ENCODE results near the gene SLC8A2.

The SLC8A2 gene

DNA sequence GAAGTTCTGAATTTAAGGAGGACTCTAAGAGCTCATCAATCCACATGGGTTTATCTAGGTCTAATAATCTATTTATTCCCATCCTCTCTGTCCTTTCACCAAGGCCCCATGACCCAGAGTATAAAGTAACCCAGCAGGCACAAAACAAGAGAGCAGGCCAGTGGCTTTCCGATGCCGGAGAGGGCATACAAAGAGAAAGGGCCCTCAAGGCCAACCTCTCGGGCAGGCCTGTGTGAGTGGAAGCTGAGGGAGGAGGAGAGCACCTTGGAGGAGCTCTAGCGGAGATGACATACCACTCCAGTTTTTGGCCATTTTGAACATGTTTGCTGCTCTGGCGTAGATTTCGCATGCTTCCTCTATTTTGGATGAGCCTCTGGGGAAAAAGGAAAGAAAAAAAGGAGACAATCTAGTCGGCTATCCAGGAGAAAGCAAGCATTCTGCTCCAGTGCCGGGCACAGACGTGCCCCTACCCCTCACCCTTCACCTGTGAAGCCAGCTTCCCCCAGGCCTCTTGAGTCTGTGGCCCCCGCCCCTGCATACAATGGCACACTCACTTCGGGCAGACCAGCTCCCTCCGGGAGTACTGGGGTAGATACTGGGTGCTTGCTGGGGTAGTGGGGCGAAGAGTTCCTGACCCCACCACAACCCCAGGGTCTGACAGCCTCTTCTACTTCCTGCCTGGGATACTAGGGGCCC lies 31.6 kb upstream of the SLC8A2 start:
- no peak for DNase-seq (ENCODE audit: low read depth in 2 of 2)

GRCh38 chr19:47499863-47500830 lies 28.5 kb upstream of the SLC8A2 start:
- no peak for DNase-seq (ENCODE audit: low read depth in 2 of 2)

- DNase-seq (ENCODE audit: low read depth in 2 of 2): no peak
These were observed 27.7 kb upstream of the SLC8A2 start for GRCh38 chr19:47499371-47499770.

- DNase-seq (ENCODE audit: low read depth in 2 of 2): no peak
These were observed 26.9 kb upstream of the SLC8A2 start for GRCh38 chr19:47498561-47498960.

- DNase-seq (ENCODE audit: low read depth in 2 of 2): no peak
These were observed 26.3 kb upstream of the SLC8A2 start for GRCh38 chr19:47497821-47498520.

GRCh38 chr19:47497050-47497766 lies 25.5 kb upstream of the SLC8A2 start:
- no peak for DNase-seq (ENCODE audit: low read depth in 2 of 2)

DNA sequence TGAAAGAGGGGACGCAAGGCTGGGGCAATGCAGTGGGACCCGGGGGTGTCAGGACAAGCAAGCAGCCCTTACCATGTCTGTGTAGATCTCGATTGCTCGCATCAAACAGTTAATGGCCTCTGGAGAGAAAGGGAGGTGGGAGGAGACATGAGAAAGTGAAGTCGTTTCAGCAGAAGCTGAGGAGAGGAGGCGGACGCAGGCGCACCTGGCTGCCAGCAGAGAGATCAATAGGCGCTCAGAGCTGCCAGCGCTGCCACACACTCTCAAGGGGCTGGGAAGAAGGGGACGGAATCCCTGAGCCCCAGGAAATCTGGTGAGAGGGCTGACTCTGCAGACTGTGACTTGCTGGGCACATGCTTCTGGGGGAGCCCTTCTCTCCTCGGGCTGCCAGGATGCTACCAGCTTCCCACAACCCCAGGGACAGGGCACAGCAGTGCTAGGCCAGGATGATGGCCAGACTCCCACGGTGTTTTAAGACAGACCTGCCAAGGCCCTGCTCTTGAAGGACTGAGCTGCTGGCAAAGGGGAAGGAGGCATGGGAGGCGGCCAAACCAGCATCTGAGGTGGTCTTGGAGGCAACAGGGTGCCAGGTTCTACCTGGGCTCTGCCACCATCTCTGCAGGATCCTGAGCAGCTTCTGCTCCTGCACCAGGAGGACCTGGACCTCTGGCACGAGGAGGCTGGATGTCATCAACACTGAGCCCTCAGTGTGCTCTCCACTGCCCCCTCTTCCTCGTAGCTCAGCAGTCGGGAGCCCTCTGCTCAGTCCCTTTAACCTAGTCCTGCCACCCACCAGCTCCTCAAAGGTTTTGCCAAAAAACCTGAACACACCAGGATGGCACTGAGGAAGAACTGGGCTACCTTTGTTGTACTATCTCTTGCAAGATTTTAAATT lies 24.0 kb upstream of the SLC8A2 start:
- DNase-seq (ENCODE audit: low read depth in 2 of 2): no peak

GRCh38 chr19:47494729-47495128 lies 23.0 kb upstream of the SLC8A2 start:
- DNase-seq (ENCODE audit: low read depth in 2 of 2): no peak

DNA sequence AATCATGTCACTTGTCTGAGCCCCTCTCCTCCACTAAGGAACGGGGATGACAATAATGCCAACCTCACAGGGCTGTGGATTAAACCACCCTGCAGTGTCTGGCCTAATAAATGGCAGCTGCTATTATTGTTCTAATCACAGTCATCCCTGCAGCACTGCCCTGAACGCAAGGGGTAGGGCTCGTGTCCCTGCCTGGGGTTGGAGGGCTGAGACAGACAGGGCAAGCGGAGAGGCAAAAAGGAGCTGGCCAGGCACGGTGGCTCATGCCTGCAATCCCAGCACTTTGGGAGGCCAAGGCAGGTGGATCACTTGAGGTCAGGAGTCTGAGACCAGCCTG lies 22.5 kb upstream of the SLC8A2 start:
- DNase-seq (ENCODE audit: low read depth in 2 of 2): no peak

DNA sequence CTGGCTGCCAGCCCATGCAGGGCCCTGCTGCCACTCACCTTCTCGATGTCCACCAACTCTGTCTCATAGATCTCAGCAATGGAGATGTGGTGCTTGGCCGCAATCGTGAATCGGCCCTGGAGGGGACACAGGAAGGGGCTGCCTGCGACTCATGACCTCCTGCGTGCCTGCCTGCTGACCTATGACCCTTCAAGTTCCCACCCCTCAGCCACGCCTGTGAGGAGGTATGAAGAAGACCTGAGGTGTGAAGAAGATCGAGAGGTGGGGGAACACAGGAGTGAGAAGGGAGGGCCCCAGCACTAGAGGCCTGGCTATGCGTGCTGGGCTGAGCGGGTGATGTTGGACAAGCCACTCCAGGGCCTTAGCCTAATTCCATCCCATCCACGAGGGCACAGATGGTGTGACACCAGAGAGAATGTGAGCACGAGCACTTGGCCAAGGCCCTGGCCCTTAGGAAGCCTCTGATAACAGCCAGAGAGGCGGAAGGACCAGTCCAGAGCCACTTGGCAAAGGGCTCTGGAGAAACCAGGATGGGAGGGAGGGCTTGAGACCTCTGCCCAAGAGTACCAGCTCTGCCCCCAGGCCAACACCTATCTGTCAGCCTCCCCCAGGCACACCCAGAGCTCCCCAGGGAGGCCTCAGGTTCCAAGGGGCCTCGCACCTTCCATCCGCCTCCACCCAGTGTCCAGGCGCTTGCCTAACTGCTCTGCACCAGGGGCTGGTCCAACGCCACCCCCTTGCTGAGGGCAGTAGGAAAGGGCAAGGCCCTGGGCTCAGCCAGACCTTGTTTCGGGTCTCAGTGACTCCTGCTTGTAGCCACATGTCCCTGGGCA lies 21.9 kb upstream of the SLC8A2 start:
- no peak for DNase-seq (ENCODE audit: low read depth in 2 of 2)

GRCh38 chr19:47492571-47493377 lies 21.1 kb upstream of the SLC8A2 start:
- DNase-seq (ENCODE audit: low read depth in 2 of 2): no peak

DNA sequence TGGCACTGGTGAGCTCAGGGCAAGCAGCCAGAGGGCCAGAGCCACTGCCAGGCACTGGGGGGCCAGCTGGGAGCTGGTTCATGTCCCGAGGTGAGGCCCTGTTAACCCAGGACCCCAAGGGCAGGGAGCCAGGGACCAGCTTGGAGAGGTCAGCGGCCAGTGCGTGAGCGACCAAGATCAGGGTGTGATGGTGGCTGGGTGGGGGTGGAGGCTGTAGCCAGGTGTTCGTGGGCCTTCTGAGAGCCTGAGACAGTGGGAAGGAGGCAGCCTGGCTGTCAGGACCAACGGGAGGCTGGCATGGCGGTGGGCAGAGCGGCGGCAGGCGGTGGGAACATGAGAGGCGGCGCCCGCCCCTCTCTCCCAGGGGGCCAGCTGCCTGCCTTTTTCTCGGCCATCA lies 20.4 kb upstream of the SLC8A2 start:
- no peak for DNase-seq (ENCODE audit: low read depth in 2 of 2)

DNA sequence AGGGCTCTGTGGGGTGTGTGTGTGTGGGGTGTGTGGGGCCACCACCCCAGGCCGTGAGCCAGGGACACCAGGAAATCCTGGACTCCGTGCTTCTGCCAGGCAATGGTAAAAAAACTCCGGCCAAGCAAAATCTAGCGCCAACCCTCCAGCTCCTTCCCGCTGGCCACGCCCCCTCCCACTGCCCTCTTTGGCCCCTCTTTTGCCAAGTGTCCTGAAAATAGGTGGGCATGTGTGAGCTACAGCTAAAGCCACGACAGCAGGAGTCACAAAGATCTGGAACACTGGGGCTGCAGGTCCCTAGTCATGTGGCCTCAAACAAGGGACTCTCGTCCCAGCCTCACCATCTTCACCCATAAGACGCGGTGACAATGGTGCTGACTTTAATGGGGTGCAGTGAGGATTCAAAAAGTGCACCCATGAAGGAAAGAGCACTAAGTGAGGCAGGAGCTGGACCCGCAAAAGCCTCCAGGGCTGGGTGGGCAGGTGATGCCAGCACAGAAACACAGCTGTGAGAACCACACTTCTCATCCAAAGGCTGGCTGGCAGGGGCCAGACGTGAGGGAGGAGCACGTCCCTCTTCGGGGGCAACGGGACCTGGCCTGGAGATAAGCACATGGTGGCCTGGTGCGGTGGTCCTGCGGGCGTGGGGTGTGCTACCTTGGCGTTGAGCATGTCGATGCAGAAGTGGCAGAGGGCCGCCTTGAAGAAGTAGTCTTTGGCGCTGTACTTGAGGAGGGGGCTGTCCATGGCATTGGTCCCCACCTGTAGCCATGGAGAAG lies 19.9 kb upstream of the SLC8A2 start:
- no peak for DNase-seq (ENCODE audit: low read depth in 2 of 2)

DNA sequence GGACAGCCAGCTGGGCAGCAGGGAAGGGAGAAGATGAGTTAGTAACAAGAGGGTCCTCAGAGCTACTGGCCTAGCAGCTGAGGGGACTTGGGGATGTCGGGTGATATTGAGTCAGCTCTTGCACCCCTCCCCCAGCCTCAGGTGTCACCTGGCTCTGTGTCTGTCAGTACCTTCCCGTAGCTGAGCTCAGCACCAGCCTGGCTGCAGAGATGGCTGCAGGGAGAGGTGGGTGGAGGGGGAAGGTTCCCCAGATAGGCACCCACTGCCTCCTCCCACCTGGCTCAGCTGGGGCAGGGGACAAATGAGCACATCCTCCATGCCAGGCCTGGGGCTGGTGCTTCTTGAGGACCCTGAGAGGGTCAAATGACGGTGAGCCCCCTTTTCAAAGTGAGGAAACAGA lies 19.2 kb upstream of the SLC8A2 start:
- no peak for DNase-seq (ENCODE audit: low read depth in 2 of 2)

GRCh38 chr19:47490031-47490430 lies 18.3 kb upstream of the SLC8A2 start:
- DNase-seq (ENCODE audit: low read depth in 2 of 2): no peak

DNA sequence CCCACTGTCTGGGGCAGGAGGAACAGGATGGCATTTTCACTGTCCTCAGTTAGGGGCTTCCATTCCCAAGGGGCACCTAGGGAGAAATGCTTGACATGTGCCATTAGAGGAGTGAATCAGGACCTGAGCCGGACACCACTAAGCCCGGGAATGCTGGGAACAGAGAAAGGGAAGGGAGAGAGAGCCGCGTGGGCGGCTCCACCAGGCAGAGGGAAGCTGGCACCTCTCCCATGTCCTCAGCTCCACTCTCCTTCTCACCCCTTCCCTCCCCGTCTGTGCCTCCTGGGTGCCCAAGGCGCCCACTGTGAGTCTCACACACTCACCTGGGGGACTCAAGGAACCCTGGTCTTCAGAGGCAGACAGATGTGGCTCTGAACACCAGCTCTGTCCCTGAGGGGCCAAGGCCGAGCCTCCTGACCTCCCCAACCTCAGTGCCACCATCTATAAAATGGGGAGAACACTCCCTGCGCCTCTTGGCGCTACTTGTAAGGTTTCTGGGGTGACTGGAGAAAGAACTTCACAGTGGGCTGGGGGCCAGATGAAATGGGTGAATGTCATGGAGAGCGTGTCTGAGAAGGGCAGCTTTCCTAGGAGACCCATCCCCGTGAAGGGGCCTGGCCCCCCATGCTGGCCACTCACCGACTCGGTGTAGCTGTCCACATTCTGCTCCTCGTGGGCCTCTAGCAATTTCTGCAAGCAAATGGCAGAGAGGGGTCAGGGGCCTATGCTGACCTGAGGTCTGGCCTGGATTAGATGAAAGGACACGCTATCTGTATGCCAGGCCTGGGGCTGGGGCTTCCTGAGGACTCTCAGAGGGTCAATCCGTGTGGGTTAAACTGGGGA lies 17.6 kb upstream of the SLC8A2 start:
- no peak for DNase-seq (ENCODE audit: low read depth in 2 of 2)

Data from stimulated activated CD8-positive, alpha-beta memory T cell treated with anti-CD3 and anti-CD28 coated beads, Interleukin-7, amount 100 ng/mL, for 4 hours (primary cell).